SK-N-MC (cell line): ENCODE measurements around the gene ERC2.

Experiments
- EZH2 ChIP-seq: fragments of 200-600 bp; sonication (generic); IDR thresholded peaks from one replicate; pipeline ENCODE4 v1.6.1; 2017; ENCODE audit warnings: antibody characterized with exemption
- FOXP2 ChIP-seq: optimal IDR thresholded peaks from 2 replicates; pipeline ENCODE3; 2011; ENCODE audit warnings: mild to moderate bottlenecking, moderate library complexity; ENCODE audit not compliant: insufficient read depth; ENCODE audit errors: extremely low read length, control extremely low read depth
- POLR2AphosphoS5 ChIP-seq: IDR thresholded peaks from 2 replicates; pipeline ENCODE4 v1.6.1; 2012; ENCODE audit warnings: mild to moderate bottlenecking, low read depth, low read length, borderline replicate concordance

DNA sequence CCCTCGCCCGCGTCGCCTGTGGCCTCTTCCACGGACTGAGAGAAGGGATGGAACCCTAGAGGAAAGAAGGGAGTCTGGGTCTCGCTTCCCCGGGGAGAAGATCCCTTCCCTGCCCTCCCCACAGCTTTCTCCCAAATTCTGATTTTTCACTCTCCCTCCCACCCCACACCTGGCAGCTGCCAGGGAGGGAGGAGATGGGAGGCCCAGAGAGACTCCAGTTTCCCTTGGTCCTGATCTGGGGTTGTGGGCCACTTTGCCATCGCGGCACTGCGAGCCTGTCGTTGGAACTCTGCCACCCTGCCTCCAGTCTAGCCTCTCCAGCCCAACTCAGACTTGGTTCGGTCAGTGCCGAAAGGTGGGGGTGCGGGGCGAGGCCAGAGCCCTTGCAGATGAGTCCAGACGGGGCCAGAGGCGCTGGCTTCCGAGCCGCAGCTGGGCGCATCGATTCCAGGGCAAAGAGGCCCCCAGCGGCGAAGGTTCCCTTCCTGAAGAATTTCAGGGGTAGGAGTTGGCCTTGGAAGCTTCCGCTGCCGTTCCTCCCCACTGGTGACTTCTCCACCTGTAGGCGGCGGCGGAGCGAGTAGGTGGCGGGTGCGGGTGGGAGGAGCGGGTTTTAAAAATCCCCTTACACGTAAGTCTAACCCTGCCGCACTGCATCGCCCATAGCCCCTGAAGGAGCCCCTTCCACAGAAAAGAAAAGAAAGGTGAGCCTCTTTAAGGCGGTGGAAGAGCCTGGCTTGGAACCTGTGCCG, 986.3 kb downstream of the ERC2 start:
- no peak for TF ChIP-seq POLR2AphosphoS5
- TF ChIP-seq EZH2: no peak
- no peak for TF ChIP-seq FOXP2
